ENCODE measurements around the gene TGFB1.

TGFB1 gene

GRCh38 chr19:41341669-41342490, 11.8 kb downstream of the TGFB1 start:
- H3K4me2 ChIP-seq (ENCODE audit: low read length): no peak overlapping the region
- TF ChIP-seq EZH2phosphoT487 (IDR thresholded peaks at IDR 0.05; ENCODE audit: borderline replicate concordance, low read length) (no peak), CTCF (IDR thresholded peaks at IDR 0.05; ENCODE audit: low read depth, low read length, poor library complexity, severe bottlenecking) (no peak)
- 0 out of 2 replicates have a peak, but pooled peaks cover 3% of the 10 kb centered on the region for H4K20me1 ChIP-seq (ENCODE audit: control insufficient read depth, insufficient read depth, low read depth, low read length)

GRCh38 chr19:41339936-41340335, 13.8 kb downstream of the TGFB1 start:
- 0 out of 2 replicates have a peak, but pooled peaks cover 3% of the 10 kb centered on the region for H4K20me1 ChIP-seq (ENCODE audit: control insufficient read depth, insufficient read depth, low read depth, low read length)
- TF ChIP-seq EZH2phosphoT487 (IDR thresholded peaks at IDR 0.05; ENCODE audit: borderline replicate concordance, low read length) (no peak), CTCF (IDR thresholded peaks at IDR 0.05; ENCODE audit: low read depth, low read length, poor library complexity, severe bottlenecking) (no peak)
- no peak overlapping the region for H3K4me3 ChIP-seq (ENCODE audit: low read length)
- no peaks in the 10 kb centered on the region for H3K27me3 ChIP-seq (ENCODE audit: control insufficient read depth, low read length)
- H3K9me2 ChIP-seq (replicated peaks; ENCODE audit: control insufficient read depth, low read length): no peaks in the 10 kb centered on the region
- H3F3A ChIP-seq (ENCODE audit: control insufficient read depth, insufficient read depth): no peaks in the 10 kb centered on the region
- peaks cover 22% of the 10 kb centered on the region for H3K4me1 ChIP-seq (ENCODE audit: control insufficient read depth, low read length)
- H3K27ac ChIP-seq (ENCODE audit: low read depth, low read length): no peak overlapping the region
- peaks cover 69% of the 10 kb centered on the region for H3K36me3 ChIP-seq (ENCODE audit: control insufficient read depth, low read length)
- peaks cover 51% of the 10 kb centered on the region for H3K79me2 ChIP-seq (ENCODE audit: control insufficient read depth, low read length)
- H3K9me3 ChIP-seq (ENCODE audit: control insufficient read depth, insufficient read depth, low read length): no peaks in the 10 kb centered on the region
- no peak overlapping the region for H3K4me2 ChIP-seq (ENCODE audit: low read length)

More at GRCh38 chr19:41341669-41342490, 11.8 kb downstream of the TGFB1 start:
- Histone ChIP-seq H3K9me3 (ENCODE audit: control insufficient read depth, insufficient read depth, low read length) (no peaks in the 10 kb centered on the region), H3K27me3 (ENCODE audit: control insufficient read depth, low read length) (no peaks in the 10 kb centered on the region), H3K4me3 (ENCODE audit: low read length) (no peak overlapping the region), H3K36me3 (ENCODE audit: control insufficient read depth, low read length) (peaks cover 66% of the 10 kb centered on the region), H3K79me2 (ENCODE audit: control insufficient read depth, low read length) (peaks cover 52% of the 10 kb centered on the region), H3F3A (ENCODE audit: control insufficient read depth, insufficient read depth) (no peaks in the 10 kb centered on the region), H3K27ac (ENCODE audit: low read depth, low read length) (no peak overlapping the region), H3K9me2 (replicated peaks; ENCODE audit: control insufficient read depth, low read length) (no peaks in the 10 kb centered on the region), H3K4me1 (ENCODE audit: control insufficient read depth, low read length) (peaks cover 6% of the 10 kb centered on the region)

- Histone ChIP-seq H3K27ac (ENCODE audit: low read depth, low read length) (peak overlapping the region; percentile 24; the same call in 1 of the 2 replicates), H3K36me3 (ENCODE audit: control insufficient read depth, low read length) (peaks cover 73% of the 10 kb centered on the region), H3K4me3 (ENCODE audit: low read length) (no peak overlapping the region), H3K9me3 (ENCODE audit: control insufficient read depth, insufficient read depth, low read length) (no peaks in the 10 kb centered on the region), H4K20me1 (ENCODE audit: control insufficient read depth, insufficient read depth, low read depth, low read length) (peaks cover 3% of the 10 kb centered on the region; the same call in 1 of the 2 replicates), H3K4me2 (ENCODE audit: low read length) (peak overlapping the region; percentile 26; the same call in 1 of the 2 replicates), H3F3A (ENCODE audit: control insufficient read depth, insufficient read depth) (peaks cover 15% of the 10 kb centered on the region), H3K9me2 (replicated peaks; ENCODE audit: control insufficient read depth, low read length) (no peaks in the 10 kb centered on the region), H3K27me3 (ENCODE audit: control insufficient read depth, low read length) (no peaks in the 10 kb centered on the region), H3K79me2 (ENCODE audit: control insufficient read depth, low read length) (peaks cover 40% of the 10 kb centered on the region), H3K4me1 (ENCODE audit: control insufficient read depth, low read length) (peaks cover 44% of the 10 kb centered on the region)
- TF ChIP-seq EZH2phosphoT487 (IDR thresholded peaks at IDR 0.05; ENCODE audit: borderline replicate concordance, low read length): no peak
- no peak for TF ChIP-seq CTCF (IDR thresholded peaks at IDR 0.05; ENCODE audit: low read depth, low read length, poor library complexity, severe bottlenecking)
Observed at GRCh38 chr19:41335467-41335866, 18.3 kb downstream of the TGFB1 start.

Measured in DOHH2 (cell line).